MM.1S (cell line): ENCODE results near the gene UTP25.

ENCODE experiments used
- DNase-seq: peaks from one replicate; pipeline ENCODE4 v3.0.0-alpha.2; 2015
- H2AFZ ChIP-seq: fragments of 300-600 bp; sonication (generic); 2 replicates; pipeline ENCODE4 v1.6.0; 2016; ENCODE audit warnings: antibody characterized with exemption, low read length
- H3F3A ChIP-seq: fragments of 300-600 bp; sonication (generic); 2 replicates; pipeline ENCODE4 v1.6.1; 2016; ENCODE audit warnings: mild to moderate bottlenecking, antibody characterized with exemption, low read length, moderate library complexity, mixed read lengths; ENCODE audit not compliant: insufficient read depth
- H3K27ac ChIP-seq: fragments of 300-600 bp; sonication (generic); 2 replicates; pipeline ENCODE4 v1.5.1; 2016; ENCODE audit warnings: mild to moderate bottlenecking, low read length
- H3K27me3 ChIP-seq: fragments of 300-600 bp; sonication (generic); replicated peaks from 2 replicates; pipeline ENCODE4 v1.6.0; 2016; ENCODE audit warnings: low read length; ENCODE audit not compliant: insufficient read depth
- H3K36me3 ChIP-seq: fragments of 300-600 bp; sonication (generic); replicated peaks from 2 replicates; pipeline ENCODE4 v1.6.1; 2016; ENCODE audit warnings: mild to moderate bottlenecking, low read length, mixed read lengths; ENCODE audit not compliant: insufficient read depth
- H3K4me1 ChIP-seq: fragments of 300-600 bp; sonication (generic); 2 replicates; pipeline ENCODE4 v1.6.1; 2016; ENCODE audit warnings: low read length, mixed read lengths
- H3K4me2 ChIP-seq: fragments of 300-600 bp; sonication (generic); 2 replicates; pipeline ENCODE4 v1.6.0; 2016; ENCODE audit warnings: low read depth, low read length
- H3K4me3 ChIP-seq: fragments of 300-600 bp; sonication (generic); 2 replicates; pipeline ENCODE4 v1.5.1; 2016; ENCODE audit warnings: low read length, mixed read lengths
- H3K79me2 ChIP-seq: fragments of 300-600 bp; sonication (generic); 2 replicates; pipeline ENCODE4 v1.6.1; 2016; ENCODE audit warnings: mixed run types, low read length, mixed read lengths
- H3K9ac ChIP-seq: fragments of 300-600 bp; sonication (generic); 2 replicates; pipeline ENCODE4 v1.6.1; 2016; ENCODE audit warnings: low read length, mixed read lengths
- H3K9me2 ChIP-seq: fragments of 300-600 bp; sonication (generic); replicated peaks from 2 replicates; pipeline ENCODE4 v1.6.1; 2016; ENCODE audit warnings: mild to moderate bottlenecking, low read length, mixed read lengths; ENCODE audit not compliant: insufficient read depth
- H3K9me3 ChIP-seq: fragments of 300-600 bp; sonication (generic); replicated peaks from 2 replicates; pipeline ENCODE4 v1.6.1; 2016; ENCODE audit warnings: mild to moderate bottlenecking, low read length, mixed read lengths; ENCODE audit not compliant: insufficient read depth
- H4K20me1 ChIP-seq: fragments of 300-600 bp; sonication (generic); 2 replicates; pipeline ENCODE4 v1.6.1; 2016; ENCODE audit warnings: mild to moderate bottlenecking, low read length, moderate library complexity, mixed read lengths; ENCODE audit not compliant: insufficient read depth
- CTCF ChIP-seq: fragments of 300-600 bp; sonication (generic); IDR thresholded peaks from 2 replicates; pipeline ENCODE4 v1.5.1; 2016; ENCODE audit warnings: antibody characterized with exemption, low read length, mixed read lengths
- EZH2 ChIP-seq: fragments of 300-600 bp; sonication (generic); optimal IDR thresholded peaks from 2 replicates; pipeline ENCODE3; 2017; ENCODE audit warnings: low read depth, mild to moderate bottlenecking, antibody characterized with exemption, low read length, mixed read lengths
- EZH2phosphoT487 ChIP-seq: fragments of 300-600 bp; sonication (generic); IDR thresholded peaks from 2 replicates; pipeline ENCODE4 v1.6.1; 2018; ENCODE audit warnings: antibody characterized with exemption, low read length

UTP25 gene

DNA sequence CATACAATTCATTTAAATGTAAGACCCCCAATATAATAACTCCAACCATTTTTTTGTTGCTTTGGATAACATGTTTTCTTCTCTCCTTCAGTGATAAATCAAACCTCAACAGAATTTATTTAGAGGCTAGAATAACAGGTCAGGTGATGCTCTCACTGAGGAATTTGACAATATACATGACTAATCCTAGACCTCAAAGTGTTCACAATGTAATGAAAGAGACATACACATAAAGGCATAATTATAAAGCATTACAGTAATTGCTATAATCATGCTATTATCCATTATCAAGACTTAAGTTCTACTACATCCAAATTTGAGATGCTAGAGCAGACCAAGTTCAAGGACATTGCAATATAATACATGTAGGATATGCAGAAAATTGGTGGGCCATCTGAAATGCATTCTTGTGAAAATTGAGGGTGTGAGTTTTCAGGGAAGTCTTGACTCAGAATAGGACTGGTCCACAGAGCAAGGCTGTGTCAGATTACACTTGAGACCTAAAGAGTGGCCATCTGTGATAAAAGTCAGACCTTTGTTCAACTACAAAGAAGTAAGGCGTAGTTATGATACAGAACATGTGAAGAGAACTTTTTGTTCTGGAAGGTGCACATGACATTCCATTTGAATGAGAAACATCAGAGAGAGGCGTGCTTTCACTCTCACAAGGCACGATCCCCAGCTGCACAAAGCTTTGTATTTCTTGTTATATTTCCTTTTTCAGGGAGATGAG is 45.5 kb downstream of the UTP25 start:
- H3K4me3 ChIP-seq: no peak overlapping the region
- no peak overlapping the region for H3K27ac ChIP-seq
- no peaks in the 10 kb centered on the region for H3K27me3 ChIP-seq
- no peak overlapping the region for H3K9ac ChIP-seq
- no peaks in the 10 kb centered on the region for H3K9me3 ChIP-seq
- no peak for DNase-seq
- no peaks in the 10 kb centered on the region for H3K36me3 ChIP-seq
- TF ChIP-seq EZH2 (no peak), CTCF (no peak), EZH2phosphoT487 (no peak)
- H4K20me1 ChIP-seq: no peaks in the 10 kb centered on the region
- H2AFZ ChIP-seq: no peak overlapping the region
- H3K4me2 ChIP-seq: no peak overlapping the region
- H3F3A ChIP-seq: no peaks in the 10 kb centered on the region
- H3K79me2 ChIP-seq: no peaks in the 10 kb centered on the region
- H3K9me2 ChIP-seq: no peaks in the 10 kb centered on the region
- H3K4me1 ChIP-seq: no peaks in the 10 kb centered on the region

GRCh38 chr1:209875515-209875914 is 47.7 kb downstream of the UTP25 start:
- Histone ChIP-seq H2AFZ (no peak overlapping the region), H3K9ac (no peak overlapping the region), H3K4me2 (no peak overlapping the region), H4K20me1 (no peaks in the 10 kb centered on the region), H3K27ac (no peak overlapping the region), H3K9me2 (no peaks in the 10 kb centered on the region), H3K9me3 (no peaks in the 10 kb centered on the region), H3K4me1 (no peaks in the 10 kb centered on the region), H3K79me2 (no peaks in the 10 kb centered on the region), H3F3A (no peaks in the 10 kb centered on the region), H3K36me3 (no peaks in the 10 kb centered on the region), H3K4me3 (no peak overlapping the region), H3K27me3 (no peaks in the 10 kb centered on the region)
- TF ChIP-seq CTCF: no peak
- TF ChIP-seq EZH2: no peak
- no peak for TF ChIP-seq EZH2phosphoT487
- no peak for DNase-seq

GRCh38 chr1:209876078-209876800 is 48.5 kb downstream of the UTP25 start:
- no peaks in the 10 kb centered on the region for H3K9me2 ChIP-seq
- TF ChIP-seq EZH2phosphoT487 (no peak), EZH2 (no peak), CTCF (no peak)
- H3K9ac ChIP-seq: no peak overlapping the region
- H3K27ac ChIP-seq: no peak overlapping the region
- no peaks in the 10 kb centered on the region for H3K9me3 ChIP-seq
- H3K36me3 ChIP-seq: no peaks in the 10 kb centered on the region
- no peaks in the 10 kb centered on the region for H3K4me1 ChIP-seq
- H3K79me2 ChIP-seq: no peaks in the 10 kb centered on the region
- no peak overlapping the region for H3K4me3 ChIP-seq
- DNase-seq: no peak
- H3K4me2 ChIP-seq: no peak overlapping the region
- H4K20me1 ChIP-seq: no peaks in the 10 kb centered on the region
- H3K27me3 ChIP-seq: no peaks in the 10 kb centered on the region
- no peak overlapping the region for H2AFZ ChIP-seq
- H3F3A ChIP-seq: no peaks in the 10 kb centered on the region
